ENCODE measurements around the gene TRAPPC11. TPM values are rescaled to one million over a fixed set of nuclear protein-coding genes. Genes with fewer than 3 reads are reported as not detected.
A peak's percentile ranks its signal among the peaks of the same experiment; 100 is the strongest.

TRAPPC11 gene
- total and polyA plus RNA-seq, 9 of the 15 experiments (the other 6 are each of a cell fraction or from before 2014, with no cell fraction given): 11.6 to 49.0 (median 28.7) TPM

DNA sequence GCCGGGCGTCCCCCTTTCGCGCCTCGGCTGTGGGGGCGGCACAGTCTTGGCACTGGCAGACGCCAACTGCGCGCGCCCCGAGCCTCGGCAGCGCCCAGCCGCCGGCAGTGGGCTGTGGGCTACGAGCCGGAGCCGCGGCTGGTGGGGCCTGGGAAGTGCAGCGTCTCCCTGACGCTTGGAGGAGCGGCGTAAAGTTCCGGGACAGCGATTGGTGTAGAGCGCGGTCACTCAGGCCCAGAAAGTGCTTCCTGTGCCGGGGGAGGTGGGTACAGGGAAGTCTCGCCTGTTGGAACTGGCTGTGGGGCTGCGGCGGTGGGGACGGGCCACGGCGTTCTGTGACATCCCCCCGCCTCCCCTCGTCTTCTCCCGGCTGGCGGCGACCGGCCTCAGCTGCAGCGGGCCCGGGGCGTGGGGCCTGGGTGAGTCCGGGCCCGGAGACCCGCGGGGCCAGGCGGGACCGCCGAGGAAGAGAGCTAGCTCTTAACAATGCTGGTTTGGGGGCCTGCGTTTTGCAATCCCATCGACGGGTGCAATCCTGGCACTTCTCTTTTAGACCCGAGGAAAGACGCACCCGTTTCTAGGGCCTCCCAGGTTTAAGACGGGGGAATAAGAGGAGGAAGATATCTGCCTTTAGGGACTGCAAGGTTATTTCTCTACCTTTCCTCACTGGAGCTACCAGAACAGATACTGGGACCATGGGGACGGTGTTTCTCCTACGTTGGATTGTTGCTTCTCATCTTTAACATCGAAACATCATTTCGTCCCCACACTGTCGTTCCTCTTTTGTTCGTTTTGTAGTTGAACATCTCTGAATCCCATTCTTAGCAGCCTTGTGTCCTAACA is at the start of gene TRAPPC11, which contains the start of gene RWDD4 (continued):
- TF ChIP-seq NBN (IDR thresholded peaks at IDR 0.05; ENCODE audit: low read depth): no peak
- TF ChIP-seq MEF2D (tag; conservative IDR thresholded peaks at IDR 0.05; ENCODE audit: low read depth): no peak
- TF ChIP-seq TAF7 (tag; IDR thresholded peaks at IDR 0.05): no peak
- TF ChIP-seq ATF4 (CRISPR knock-in tag; IDR thresholded peaks at IDR 0.05): no peak
- TF ChIP-seq GABPB1 (CRISPR knock-in tag; IDR thresholded peaks at IDR 0.05): peak; percentile 94
- 0 out of 4 replicates have a peak, but pooled peaks of 1 of the 2 experiments have one; percentile 17 for TF ChIP-seq ETV6 (IDR thresholded peaks at IDR 0.05; ENCODE audit: borderline replicate concordance in 1 of 2, low read depth in 2 of 2, low read length in 1 of 2)
- TF ChIP-seq ETV6 (CRISPR knock-in tag; IDR thresholded peaks at IDR 0.05; ENCODE audit: borderline replicate concordance): no peak
- no peak for TF ChIP-seq MEIS2 (IDR thresholded peaks at IDR 0.05; ENCODE audit: partially characterized antibody)
- no peak for TF ChIP-seq MYBL2 (IDR thresholded peaks at IDR 0.05; ENCODE audit: low read depth)
- no peak for TF ChIP-seq MYBL2 (CRISPR knock-in tag; IDR thresholded peaks at IDR 0.05; ENCODE audit: borderline replicate concordance)
- TF ChIP-seq PCBP2 (IDR thresholded peaks at IDR 0.05; ENCODE audit: low read depth, low read length, poor library complexity, severe bottlenecking): no peak
- peak; percentile 26; the same call in 1 of the 2 replicates for TF ChIP-seq EGR1 (conservative IDR thresholded peaks at IDR 0.05)
- TF ChIP-seq KDM4B (IDR thresholded peaks at IDR 0.05; ENCODE audit: borderline replicate concordance in 2 of 2, low read depth in 1 of 2): peak in 1 of 2 experiments; percentile 53; a peak in 1 of 4 replicates
- no peak for TF ChIP-seq ATF1 (CRISPR knock-in tag; IDR thresholded peaks at IDR 0.05)
- TF ChIP-seq ATF1 (tag; IDR thresholded peaks at IDR 0.05): peak; percentile 89
- TF ChIP-seq RBM34 (IDR thresholded peaks at IDR 0.05; ENCODE audit: borderline replicate concordance, insufficient read depth, low read length): no peak
- peak; percentile 4 for TF ChIP-seq NFYB (IDR thresholded peaks at IDR 0.05; ENCODE audit: extremely low read depth, insufficient read length)
- no peak for TF ChIP-seq TRIM25 (IDR thresholded peaks at IDR 0.05; ENCODE audit: borderline replicate concordance)
- TF ChIP-seq ZFX (CRISPR knock-in tag; IDR thresholded peaks at IDR 0.05): peak; percentile 97
- TF ChIP-seq, protein P1, sequence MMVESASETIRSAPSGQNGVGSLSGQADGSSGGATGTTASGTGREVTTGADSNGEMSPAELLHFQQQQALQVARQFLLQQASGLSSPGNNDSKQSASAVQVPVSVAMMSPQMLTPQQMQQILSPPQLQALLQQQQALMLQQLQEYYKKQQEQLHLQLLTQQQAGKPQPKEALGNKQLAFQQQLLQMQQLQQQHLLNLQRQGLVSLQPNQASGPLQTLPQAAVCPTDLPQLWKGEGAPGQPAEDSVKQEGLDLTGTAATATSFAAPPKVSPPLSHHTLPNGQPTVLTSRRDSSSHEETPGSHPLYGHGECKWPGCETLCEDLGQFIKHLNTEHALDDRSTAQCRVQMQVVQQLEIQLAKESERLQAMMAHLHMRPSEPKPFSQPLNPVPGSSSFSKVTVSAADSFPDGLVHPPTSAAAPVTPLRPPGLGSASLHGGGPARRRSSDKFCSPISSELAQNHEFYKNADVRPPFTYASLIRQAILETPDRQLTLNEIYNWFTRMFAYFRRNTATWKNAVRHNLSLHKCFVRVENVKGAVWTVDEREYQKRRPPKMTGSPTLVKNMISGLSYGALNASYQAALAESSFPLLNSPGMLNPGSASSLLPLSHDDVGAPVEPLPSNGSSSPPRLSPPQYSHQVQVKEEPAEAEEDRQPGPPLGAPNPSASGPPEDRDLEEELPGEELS (CRISPR knock-in tag; IDR thresholded peaks at IDR 0.05; ENCODE audit: borderline replicate concordance): 0 out of 2 replicates have a peak, but pooled peaks have one; percentile 58
- TF ChIP-seq ZBTB7A (IDR thresholded peaks at IDR 0.05; ENCODE audit: borderline replicate concordance, control insufficient read depth, low read depth, low read length): peak; percentile 68; the same call in 1 of the 2 replicates
- TF ChIP-seq ZNF830 (CRISPR knock-in tag; IDR thresholded peaks at IDR 0.05): no peak
- no peak for TF ChIP-seq FOXJ2 (tag; IDR thresholded peaks at IDR 0.05)
